Coronary artery (tissue), 2 donors: Measurements from ENCODE around the gene LRRC36.

Source experiments
- DNase-seq: peaks from one replicate; pipeline ENCODE4 v3.0.0-alpha.2; 2017; ENCODE audit warnings: low spot score
- H3K27ac ChIP-seq, 2 donors: fragments of 200-600 bp; sonication (generic); one replicate each; pipeline ENCODE4 v1.5.1; 2016 to 2019
- H3K4me3 ChIP-seq: fragments of 200-600 bp; sonication (generic); 2 replicates; pipeline ENCODE4 v1.5.1; 2016; ENCODE audit warnings: mild to moderate bottlenecking, moderate library complexity
- CTCF ChIP-seq: fragments of 200-600 bp; sonication (generic); IDR thresholded peaks from one replicate; pipeline ENCODE4 v1.5.1; 2019; ENCODE audit warnings: antibody characterized with exemption

LRRC36 gene

GRCh38 chr16:67296420-67296819 lies 30.2 kb upstream of the LRRC36 start:
- Histone ChIP-seq H3K4me3 (no peak overlapping the region), H3K27ac (no peak overlapping the region)
- no peak for DNase-seq
- no peak for TF ChIP-seq CTCF

- TF ChIP-seq CTCF: no peak
- Histone ChIP-seq H3K27ac (no peak overlapping the region), H3K4me3 (no peak overlapping the region)
- DNase-seq: no peak
Measured at GRCh38 chr16:67298277-67298676, 28.3 kb upstream of the LRRC36 start.

GRCh38 chr16:67299269-67299668 lies 27.3 kb upstream of the LRRC36 start:
- DNase-seq: no peak
- Histone ChIP-seq H3K27ac (no peak overlapping the region), H3K4me3 (no peak overlapping the region)
- no peak for TF ChIP-seq CTCF

GRCh38 chr16:67301080-67301782 lies 25.4 kb upstream of the LRRC36 start:
- no peak for DNase-seq
- Histone ChIP-seq H3K4me3 (no peak overlapping the region), H3K27ac (peak overlapping the region in 1 of 2 donors; percentile 68)
- no peak for TF ChIP-seq CTCF

- H3K27ac ChIP-seq: peak overlapping the region in 1 of 2 donors; percentile 68
- no peak for DNase-seq
- no peak for TF ChIP-seq CTCF
Measured at GRCh38 chr16:67302076-67302475, 24.5 kb upstream of the LRRC36 start.

GRCh38 chr16:67302970-67303369 lies 23.6 kb upstream of the LRRC36 start:
- no peak for TF ChIP-seq CTCF
- no peak overlapping the region for H3K27ac ChIP-seq
- DNase-seq: no peak
- no peak overlapping the region for H3K4me3 ChIP-seq

More at GRCh38 chr16:67302076-67302475, 24.5 kb upstream of the LRRC36 start:
- no peak overlapping the region for H3K4me3 ChIP-seq

- no peak overlapping the region for H3K4me3 ChIP-seq
- H3K27ac ChIP-seq: no peak overlapping the region
- no peak for DNase-seq
- no peak for TF ChIP-seq CTCF
Measured at GRCh38 chr16:67304020-67304419, 22.6 kb upstream of the LRRC36 start.
